Measurements from ENCODE around the gene RYR1. TPM values are rescaled to one million over a fixed set of nuclear protein-coding genes. Genes with fewer than 3 reads are reported as not detected.

The RYR1 gene
- total RNA-seq, 6 experiments from 2014 or later: 0.12 to 1.1 (median 0.49) TPM

GRCh38 chr19:38503077-38503410, 69.6 kb downstream of the RYR1 start:
- no peak for ATAC-seq
- Histone ChIP-seq H3K27ac (no peak overlapping the region), H3K4me1 (no peaks in the 10 kb centered on the region), H3K4me3 (no peak overlapping the region), H3K9me3 (no peaks in the 10 kb centered on the region), H3K27me3 (no peaks in the 10 kb centered on the region), H3K36me3 (no peaks in the 10 kb centered on the region)
- intact Hi-C loops (cut with DNase I): no loop called here
- no peak for DNase-seq
- TF ChIP-seq CTCF (IDR thresholded peaks at IDR 0.05) (no peak), POLR2A (IDR thresholded peaks at IDR 0.05) (no peak)
- 74% methylated on average over 4 of the region's 4 CpGs for WGBS (ENCODE audit: insufficient coverage, low coverage, low lambda C conversion rate, missing lambda C conversion rate)

GRCh38 chr19:38505958-38506357, 72.5 kb downstream of the RYR1 start:
- Histone ChIP-seq H3K4me1 (no peaks in the 10 kb centered on the region), H3K9me3 (no peaks in the 10 kb centered on the region), H3K27me3 (no peaks in the 10 kb centered on the region), H3K4me3 (no peak overlapping the region), H3K36me3 (no peaks in the 10 kb centered on the region), H3K27ac (no peak overlapping the region)
- whole genome bisulfite sequencing (ENCODE audit: insufficient coverage, low coverage, low lambda C conversion rate, missing lambda C conversion rate): 40% methylated on average over 3 of the region's 3 CpGs
- no peak for TF ChIP-seq CTCF (IDR thresholded peaks at IDR 0.05)
- TF ChIP-seq POLR2A (IDR thresholded peaks at IDR 0.05): no peak
- DNase-seq (no peak), ATAC-seq (no peak)
- intact Hi-C loops (cut with DNase I): no loop called here

GRCh38 chr19:38506375-38506722, 72.9 kb downstream of the RYR1 start:
- Histone ChIP-seq H3K27ac (no peak overlapping the region), H3K4me1 (no peaks in the 10 kb centered on the region), H3K36me3 (no peaks in the 10 kb centered on the region), H3K27me3 (no peaks in the 10 kb centered on the region), H3K4me3 (no peak overlapping the region), H3K9me3 (no peaks in the 10 kb centered on the region)
- ATAC-seq: no peak
- no peak for TF ChIP-seq CTCF (IDR thresholded peaks at IDR 0.05)
- no peak for TF ChIP-seq POLR2A (IDR thresholded peaks at IDR 0.05)
- intact Hi-C loops (cut with DNase I): no loop called here
- 75% methylated on average over 4 of the region's 11 CpGs for WGBS (ENCODE audit: insufficient coverage, low coverage, low lambda C conversion rate, missing lambda C conversion rate)
- no peak for DNase-seq

GRCh38 chr19:38506723-38507550, 73.4 kb downstream of the RYR1 start:
- no peaks in the 10 kb centered on the region for H3K27me3 ChIP-seq
- intact Hi-C loops (cut with DNase I): no loop called here
- no peak for TF ChIP-seq POLR2A (IDR thresholded peaks at IDR 0.05)
- TF ChIP-seq CTCF (IDR thresholded peaks at IDR 0.05): no peak
- no peak overlapping the region for H3K27ac ChIP-seq
- H3K36me3 ChIP-seq: no peaks in the 10 kb centered on the region
- DNase-seq: peak in 2 of 3 donors; percentile 68 to 86
- no peaks in the 10 kb centered on the region for H3K9me3 ChIP-seq
- WGBS (ENCODE audit: insufficient coverage, low coverage, low lambda C conversion rate, missing lambda C conversion rate): 28% methylated on average over 35 of the region's 35 CpGs
- peak; percentile 14 to 94 (median 46) for ATAC-seq
- H3K4me1 ChIP-seq: no peaks in the 10 kb centered on the region
- no peak overlapping the region for H3K4me3 ChIP-seq

All from right lobe of liver (tissue), 6 donors.